HG02759 (cell line): ENCODE results near the gene NT5C2.
"Not testable (repeated sequence)": the region's sequence is repeated elsewhere in the genome, so short reads cannot be mapped to it uniquely, and the experiment has no call there.

Source experiments
- ATAC-seq: cut with Tn5 transposase; IDR thresholded peaks from one replicate; pipeline ENCODE4 v1.9.1; 2021; ENCODE audit warnings: mild to moderate bottlenecking, moderate library complexity; ENCODE audit not compliant: unreplicated experiment

Gene NT5C2

DNA sequence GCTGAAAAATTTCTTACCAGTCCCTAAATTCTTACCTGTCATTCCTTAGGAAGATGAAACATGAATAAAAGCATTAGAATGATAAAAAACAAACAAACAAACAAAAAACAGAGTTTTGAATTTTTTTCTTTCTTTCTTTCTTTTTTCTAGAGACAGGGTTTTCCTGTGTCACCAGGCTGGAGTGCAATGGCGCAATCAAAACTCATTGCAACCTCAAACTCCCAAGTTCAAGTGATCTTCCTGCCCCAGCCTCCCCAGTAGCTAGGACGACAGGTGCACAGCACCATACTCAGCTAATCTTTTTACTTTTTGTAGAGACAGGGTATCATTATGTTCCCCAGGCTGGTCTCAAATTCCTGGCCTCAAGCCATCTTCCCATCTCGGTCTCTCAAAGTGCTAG, 26.5 kb downstream of the NT5C2 start:
- ATAC-seq, result no peak

DNA sequence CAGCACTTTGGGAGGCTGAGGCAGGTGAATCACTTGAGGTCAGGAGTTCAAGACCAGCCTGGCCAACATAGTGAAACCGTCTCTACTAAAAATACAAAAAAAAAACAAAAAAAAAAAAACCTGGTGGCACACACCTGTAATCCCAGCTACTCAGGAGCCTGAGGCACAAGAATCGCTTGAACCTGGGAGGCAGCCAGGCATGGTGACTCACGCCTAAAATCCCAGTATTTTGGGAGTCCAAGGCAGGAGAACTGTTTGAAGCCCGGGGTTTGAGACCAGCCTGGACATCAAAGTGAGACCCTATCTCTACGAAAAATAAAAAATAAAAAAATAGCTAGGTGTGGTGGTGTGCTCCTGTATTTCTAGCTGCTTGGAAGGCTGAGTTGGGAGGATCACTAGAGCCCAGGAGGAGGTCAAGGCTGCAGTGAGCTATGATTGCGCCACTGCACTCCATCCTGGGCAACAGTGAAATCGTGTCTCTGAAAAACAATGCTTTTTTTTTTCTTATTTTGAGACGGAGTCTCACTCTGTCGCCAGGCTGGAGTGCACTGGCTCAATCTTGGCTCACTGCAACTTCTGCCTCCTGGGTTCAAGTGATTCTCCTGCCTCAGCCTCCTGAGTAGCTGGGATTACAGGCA, 29.2 kb downstream of the NT5C2 start:
- ATAC-seq, result not testable (repeated sequence)

DNA sequence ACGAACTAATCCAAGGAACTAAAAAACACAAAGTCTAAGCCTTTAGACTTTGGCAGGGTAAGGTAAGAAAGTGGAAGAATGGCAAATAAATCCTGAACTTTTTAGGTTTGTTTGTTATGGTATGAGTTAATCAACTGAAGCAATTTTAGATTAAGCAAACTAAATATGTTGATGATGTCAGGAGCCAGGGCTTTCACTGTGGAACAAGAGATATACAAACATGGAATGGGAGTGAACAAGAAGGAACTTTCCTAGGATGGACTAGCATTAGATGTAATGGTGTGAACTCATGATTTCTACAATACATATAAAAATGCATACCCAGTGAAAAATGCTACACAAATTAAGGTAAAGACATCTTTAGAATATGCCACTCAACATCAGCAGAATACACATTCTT, 35.8 kb downstream of the NT5C2 start:
- ATAC-seq, result no peak

DNA sequence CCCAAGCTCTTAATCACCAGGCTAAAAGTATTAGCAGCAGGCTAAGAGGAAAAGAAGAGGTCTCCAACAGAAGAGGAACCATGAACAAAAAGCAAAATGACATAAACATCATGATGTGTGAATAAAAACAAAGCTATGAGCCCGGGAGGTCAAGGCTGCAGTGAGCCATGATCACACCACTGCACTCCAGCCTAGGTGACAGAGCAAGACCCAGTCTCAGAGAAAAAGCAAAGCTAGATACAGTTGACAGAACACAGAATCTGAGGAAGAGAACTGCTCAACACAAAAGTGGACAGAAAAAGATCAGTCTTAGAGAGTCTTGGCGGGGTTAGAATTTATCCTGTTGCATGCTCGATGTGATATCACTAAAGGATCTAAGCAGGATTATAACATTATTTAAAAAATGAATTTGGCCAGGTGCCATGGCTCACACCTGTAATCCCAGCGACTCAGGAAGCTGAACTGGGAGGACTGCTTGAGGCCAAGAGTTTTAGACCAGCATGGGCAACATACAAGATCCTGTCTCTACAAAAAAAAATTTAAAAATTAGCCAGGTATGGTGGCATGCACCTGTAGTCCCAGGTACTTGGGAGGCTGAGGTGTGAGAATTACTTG, 37.5 kb downstream of the NT5C2 start:
- ATAC-seq, result no peak

DNA sequence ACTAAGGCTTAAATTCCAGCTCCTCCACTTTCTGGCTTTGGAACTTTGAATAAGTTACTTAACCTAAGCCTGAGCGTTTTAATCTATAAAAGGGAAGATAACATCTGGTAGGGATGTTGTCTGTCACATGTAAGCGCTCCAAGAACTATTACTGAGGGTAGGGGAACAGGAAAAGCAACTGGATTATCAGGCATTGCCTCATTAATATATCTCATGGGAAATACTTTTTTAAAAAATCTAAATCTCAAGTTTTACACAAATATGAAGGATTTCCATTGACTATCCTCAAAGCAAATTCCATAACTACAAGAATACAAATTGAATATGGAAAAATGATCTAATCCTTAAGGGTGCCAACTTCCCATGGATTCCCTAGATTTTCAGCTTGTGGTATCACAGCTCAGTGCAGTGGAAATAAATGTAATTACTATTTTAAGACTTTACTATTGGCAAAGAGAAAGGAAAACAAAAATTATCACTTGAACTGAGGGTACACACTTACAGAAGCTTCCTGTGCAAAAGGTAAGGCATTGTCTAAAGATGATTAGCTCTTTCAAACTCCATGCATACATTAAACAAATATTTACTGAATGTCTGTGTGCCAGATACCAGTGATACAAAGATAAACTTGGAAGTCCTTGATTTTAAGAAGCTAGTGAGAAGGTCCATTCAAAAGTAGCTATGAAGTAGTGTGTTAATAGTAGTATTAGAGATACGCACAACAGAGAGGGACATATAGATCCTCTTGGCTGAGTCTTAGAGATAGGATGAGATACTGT, 38.4 kb downstream of the NT5C2 start:
- ATAC-seq, result no peak

DNA sequence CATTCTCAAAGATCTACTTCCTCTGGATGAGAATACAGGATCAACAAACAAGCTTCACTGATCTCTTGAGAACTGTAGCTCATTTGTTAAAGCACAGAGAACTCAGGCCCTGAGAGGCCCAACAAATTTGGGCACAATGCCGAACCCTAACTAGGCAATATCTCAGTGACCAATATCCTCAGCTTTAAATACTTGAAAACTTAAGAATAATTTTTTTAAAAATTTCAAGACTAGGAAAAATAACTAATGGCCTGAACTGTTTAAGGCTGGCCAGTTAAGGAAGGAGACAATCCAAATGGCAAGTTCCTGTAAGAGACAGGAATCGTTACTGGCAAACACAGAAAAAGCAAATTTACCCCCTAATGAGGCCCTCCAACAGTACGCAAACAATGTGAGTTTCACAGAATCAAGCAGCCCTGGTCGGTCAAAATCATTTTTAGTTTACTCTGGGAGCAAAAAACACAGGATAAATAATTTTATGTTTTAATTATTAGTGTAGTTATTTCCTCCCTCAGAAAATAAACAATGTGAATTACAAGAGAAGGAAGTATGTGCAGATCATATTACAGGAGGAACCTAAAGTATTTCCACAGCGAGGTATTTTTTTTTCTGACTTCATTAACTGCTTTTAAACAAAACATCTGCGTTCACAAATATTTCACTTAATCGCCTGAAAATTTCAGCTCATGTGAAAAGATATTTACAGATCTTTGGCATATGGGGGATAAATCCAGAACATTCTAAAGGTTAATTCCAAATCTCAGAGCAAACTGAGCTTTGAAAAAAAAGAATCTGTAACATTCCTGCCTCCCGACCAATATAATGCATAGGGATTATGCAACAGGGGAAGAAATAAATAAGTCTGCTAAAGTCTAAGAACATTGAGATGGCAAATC, 39.5 kb downstream of the NT5C2 start:
- no peak for ATAC-seq

DNA sequence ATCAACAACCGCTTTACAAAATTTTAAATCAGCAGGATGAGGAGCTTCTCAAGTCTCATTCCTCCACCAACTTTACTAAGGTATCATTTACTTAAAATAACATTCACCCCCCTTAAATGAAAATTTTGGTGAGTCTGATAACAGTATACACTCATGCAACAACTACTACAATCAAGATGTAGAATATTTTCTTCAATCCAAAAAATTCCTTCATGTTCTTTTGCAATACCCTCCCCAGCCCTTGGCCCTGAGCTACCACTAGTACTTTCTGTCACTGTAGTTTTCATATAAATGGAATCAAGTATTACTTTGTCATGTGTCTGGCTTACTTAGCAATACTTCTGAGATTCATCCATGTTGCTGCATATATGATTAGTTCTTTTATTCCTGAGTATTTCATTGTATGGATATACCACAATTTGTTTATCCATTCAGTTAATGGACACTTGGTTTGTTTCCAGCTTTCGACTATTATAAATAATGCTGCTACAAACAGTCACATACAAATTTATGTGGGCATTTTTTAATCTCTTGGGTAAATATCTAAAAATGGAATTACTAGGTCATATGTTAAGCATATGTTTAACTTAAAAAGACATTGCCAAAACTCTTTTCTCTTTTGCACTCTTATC, 43.0 kb downstream of the NT5C2 start:
- ATAC-seq, result no peak

DNA sequence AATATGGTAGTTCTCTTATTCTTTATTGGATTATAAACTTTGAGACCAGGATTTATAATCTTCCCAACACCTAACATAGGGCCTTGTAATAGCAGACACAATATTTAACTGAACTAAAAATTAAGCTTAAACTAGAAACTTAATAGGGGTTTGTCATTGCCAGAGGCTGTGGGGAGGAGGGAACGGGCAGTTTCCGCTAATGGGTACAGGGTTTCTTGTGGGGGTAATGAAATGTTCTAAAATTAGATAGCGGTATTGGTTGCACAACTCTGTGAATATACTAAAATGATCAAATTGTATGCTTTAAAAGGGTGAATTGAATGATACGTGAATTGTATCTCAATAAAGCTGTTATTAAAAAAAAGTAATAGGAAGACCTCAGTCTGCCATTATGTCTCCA, 45.4 kb downstream of the NT5C2 start:
- ATAC-seq, result no peak

DNA sequence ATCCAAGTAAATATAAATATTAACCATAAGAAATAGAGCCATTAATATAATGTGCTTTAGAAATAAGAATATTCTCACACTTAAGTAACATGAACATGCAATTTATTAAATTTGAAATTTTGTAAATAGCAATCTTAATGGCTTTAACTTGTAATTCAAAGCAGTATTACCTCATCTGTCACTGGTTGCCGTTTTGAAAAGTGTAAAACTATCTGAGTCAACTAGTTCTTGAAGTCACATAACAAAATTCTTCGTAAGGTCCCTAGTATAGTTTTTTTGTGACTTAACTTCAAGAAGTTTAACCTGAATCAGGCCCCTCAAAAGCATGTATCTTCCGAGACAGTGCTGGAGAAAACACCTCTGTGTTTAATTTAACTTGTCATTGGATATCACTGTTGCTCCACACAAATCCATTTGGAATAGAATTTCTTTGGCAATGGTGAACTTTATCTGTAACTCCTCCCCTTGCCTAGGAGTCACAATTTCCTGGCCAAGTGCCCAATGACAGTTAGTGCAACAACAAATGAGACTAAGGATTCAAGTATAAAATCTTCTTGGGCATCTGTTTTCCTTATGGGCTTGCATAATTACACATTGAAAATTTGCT, 47.1 kb downstream of the NT5C2 start:
- no peak for ATAC-seq

DNA sequence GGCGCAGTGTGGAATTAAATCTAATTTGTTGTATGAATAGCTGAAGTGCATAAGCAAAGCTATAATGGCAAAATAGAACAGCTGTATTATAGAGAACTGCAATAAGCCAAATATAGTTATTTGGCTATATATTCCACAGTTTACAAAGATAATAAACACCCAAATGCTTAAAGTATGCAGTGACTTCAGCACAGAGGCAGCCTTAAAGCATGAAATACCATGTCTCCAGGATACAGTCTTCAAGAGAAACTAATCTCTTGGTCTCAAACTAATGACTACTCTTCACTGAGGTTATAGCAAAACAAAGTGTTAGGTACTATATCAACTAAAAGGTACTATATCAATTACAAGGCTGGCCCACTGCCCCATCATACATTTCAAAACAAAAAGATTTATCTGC, 48.0 kb downstream of the NT5C2 start:
- ATAC-seq, result no peak

DNA sequence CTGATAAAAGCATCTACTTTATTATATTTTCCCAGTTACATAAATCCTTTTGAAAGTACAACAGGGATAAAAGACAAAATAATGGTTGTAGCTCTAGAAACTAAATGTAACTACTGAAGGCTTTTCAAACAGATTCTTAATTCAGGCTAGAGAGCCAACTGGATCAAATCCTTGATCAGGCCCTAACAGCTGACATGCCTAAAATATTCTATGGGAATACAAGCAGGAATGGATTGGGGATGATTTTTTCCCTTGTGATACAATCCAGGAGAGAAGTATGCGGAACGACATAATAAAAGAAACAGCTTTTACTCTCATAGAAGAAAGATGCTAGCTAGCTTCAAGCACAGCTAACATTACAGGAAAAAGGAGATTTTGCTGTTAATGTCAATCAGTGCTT, 49.0 kb downstream of the NT5C2 start:
- ATAC-seq, result no peak

DNA sequence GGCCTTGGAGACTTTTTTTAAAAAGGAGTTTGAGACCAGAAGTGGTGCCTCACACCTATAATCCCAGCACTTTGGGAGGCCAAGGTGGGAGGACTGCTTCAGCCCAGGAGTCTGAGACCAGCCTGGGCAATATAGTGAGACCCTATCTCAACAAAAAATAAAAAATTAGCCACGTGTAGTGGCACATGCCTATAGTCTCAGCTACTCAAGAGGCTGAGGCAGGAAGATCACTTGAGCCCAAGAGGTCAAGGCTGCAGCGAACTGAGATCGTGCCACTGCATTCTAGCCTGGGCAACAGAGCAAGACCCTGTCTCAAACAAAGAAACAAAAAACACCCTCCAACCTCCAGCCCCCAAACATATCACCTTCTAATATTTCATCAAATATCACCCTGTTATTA, 49.4 kb downstream of the NT5C2 start:
- not testable (repeated sequence) for ATAC-seq

DNA sequence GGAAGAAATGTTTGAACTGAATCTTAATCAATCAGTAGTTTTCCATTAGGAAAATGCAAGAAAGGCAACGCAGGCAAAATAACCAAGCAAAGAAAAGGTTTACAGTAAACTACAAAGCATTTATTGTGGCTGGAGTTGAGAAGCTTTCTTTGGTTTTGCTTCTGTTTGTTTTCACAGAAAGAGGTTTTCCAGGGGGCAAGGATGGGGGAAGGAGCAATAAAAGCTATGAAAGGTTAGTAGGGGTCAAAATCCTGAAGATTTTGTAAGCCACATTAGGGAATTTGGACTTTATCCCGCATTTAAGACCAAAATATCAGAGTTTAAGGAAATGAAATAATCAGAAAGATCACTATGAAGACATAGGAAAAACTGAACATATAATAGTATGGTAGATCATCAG, 51.1 kb downstream of the NT5C2 start:
- no peak for ATAC-seq

DNA sequence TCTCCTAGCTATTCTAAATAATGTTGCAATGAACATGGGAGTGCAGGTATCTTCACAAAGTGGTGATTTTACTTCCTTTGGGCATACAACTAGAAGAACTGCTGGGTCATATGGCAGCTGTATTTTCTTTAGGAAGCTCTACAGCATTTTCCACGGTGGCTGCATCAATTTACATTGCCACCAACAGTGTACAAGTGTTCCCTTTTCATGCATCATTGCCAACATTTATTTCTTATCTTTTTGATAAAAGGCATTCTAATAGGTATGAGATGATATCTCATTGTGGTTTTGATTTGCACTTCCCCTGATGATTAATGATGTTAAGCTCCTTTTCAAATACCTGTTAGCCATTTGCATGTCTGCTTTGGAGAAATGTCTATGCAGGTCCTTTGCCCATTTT, 52.6 kb downstream of the NT5C2 start:
- ATAC-seq, result no peak

DNA sequence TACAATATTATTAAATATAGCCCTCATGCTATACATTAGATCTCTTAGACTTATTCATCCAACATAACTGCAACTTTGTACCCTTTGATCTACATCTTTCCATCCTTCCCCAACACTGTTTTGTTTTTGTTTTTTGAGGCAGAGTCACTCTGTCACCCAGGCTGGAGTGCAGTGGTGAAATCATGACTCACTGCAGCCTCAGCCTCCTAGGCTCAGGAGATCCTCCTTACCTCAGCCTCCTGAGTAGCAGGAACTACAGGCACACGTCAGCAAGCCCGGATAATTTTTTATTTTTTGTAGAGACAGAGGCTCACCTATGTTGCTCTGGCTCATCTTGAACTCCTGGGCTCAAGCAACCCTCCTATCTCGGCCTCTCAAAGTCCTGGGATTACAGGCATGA, 53.3 kb downstream of the NT5C2 start:
- ATAC-seq, result no peak

DNA sequence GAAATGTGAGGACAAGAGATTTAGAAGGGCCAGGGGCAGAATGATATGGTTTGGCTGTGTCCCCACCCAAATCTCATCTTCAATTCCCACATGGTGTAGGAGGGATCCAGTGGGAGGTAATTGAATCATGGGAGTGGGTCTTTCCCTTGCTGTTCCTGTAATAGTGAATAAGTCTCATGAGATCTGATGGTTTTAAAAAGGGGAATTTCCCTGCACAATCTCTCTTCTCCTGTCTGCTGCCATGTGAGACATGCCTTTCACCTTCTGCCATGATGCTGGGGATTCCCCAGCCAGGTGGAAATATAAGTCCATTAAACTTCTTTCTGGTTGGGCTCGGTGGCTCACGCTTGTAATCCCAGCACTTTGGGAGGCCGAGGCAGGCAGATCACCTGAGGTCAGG, 57.9 kb downstream of the NT5C2 start:
- not testable (repeated sequence) for ATAC-seq

DNA sequence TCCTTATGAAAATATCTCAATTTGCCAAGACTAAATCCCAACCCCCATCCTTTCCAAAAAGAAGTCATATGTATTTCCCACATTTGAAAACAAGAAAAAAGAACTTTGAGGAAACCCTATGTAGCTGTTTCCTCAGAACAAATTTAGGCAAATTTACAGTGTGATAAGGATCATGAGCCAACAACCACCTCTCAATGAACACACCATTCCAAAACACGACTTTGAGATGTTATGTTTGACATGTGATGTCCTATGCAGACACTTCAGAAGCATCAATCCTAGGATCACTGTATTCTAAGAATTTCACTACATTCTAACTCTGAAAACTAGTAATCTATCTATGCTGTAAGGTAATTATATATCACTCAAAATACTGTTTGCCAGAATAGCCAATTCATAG, 62.2 kb downstream of the NT5C2 start:
- no peak for ATAC-seq

DNA sequence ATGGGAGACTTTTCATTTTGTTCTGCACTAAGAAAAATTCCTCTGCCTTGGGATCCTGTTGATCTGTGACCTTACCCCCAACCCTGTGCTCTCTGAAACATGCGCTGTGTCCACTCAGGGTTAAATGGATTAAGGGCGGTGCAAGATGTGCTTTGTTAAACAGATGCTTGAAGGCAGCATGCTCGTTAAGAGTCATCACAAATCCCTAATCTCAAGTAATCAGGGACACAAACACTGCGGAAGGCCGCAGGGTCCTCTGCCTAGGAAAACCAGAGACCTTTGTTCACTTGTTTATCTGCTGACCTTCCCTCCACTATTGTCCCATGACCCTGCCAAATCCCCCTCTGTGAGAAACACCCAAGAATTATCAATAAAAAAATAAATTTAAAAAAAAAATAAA, 62.9 kb downstream of the NT5C2 start:
- ATAC-seq, result not testable (repeated sequence)

DNA sequence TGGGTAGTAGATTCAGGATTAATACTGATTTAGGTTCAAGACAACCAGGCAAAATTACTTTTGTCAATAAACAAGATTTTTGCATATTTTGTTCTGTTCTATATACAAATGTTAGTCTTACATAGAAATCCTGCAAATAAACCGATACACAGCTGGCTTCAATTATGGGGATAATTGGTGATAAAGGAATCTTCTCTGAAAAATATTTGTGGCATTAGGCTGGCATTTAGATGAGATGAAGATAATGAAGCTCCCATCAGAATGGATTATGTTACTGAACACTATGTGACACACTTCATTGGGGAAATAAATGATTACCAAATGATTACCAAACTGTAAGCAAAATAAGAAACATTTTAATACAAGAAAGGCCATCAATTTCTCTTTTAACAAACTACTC, 65.8 kb downstream of the NT5C2 start:
- ATAC-seq, result no peak
